ENCODE data around the gene GRIP1. TPM values are rescaled to one million over a fixed set of nuclear protein-coding genes. Genes with fewer than 3 reads are reported as not detected.

The GRIP1 gene
- total and polyA plus RNA-seq, 2 experiments from 2014 or later: 5.1 to 13.7 TPM

DNA sequence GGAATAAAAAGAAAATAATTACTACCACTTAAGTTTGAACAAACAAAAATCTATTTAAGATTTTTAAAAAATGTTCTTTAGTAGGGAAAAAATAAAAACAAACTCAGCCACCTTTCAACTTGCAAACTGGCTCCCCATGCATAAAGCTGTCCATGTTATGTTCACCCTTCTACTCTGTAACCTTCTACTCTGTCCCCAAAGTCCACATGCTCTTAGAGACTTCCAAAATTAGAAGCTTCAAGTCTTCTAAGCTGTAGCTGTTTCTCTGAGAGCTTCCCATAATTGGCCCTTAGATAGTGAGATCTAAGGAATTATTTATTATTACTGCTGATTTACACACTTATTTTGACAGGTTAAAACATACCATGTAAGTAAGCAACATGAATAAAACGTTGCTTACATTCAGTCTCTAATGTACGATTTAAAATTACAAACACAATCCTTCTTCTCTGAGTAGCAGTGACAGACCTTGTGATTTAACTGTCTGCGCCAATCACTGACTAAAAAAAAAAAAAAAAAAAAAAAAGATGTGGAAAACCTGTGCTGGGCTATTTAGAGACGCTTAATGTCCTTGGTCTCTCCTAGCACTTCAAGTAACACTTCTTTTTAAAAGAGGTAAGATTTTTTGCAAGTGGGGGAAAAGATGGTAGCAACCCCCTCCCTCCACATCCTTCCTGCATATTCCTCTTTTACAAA is 28.3 kb upstream of the GRIP1 start:
- no peaks in the 10 kb centered on the region for H3K36me3 ChIP-seq (ENCODE audit: insufficient read depth)
- Mint-ChIP-seq H3K9me3 (peaks cover 8% of the 10 kb centered on the region; the same call in 1 of the 3 replicates), H3K36me3 (ENCODE audit: low read depth) (no peaks in the 10 kb centered on the region), H3K4me3 (no peak overlapping the region), H3K27me3 (ENCODE audit: insufficient read depth, low read depth, poor library complexity) (no peaks in the 10 kb centered on the region), H3K4me1 (no peaks in the 10 kb centered on the region; the same call in 2 of the 3 replicates), H3K27ac (no peak overlapping the region)
- H3K27me3 ChIP-seq (ENCODE audit: insufficient read depth): no peaks in the 10 kb centered on the region
- no peaks in the 10 kb centered on the region; the same call in 1 of the 2 replicates for H3K4me1 ChIP-seq (ENCODE audit: insufficient read depth)
- H3K9me2 ChIP-seq (ENCODE audit: insufficient read depth): no peaks in the 10 kb centered on the region
- no peak overlapping the region for H3K4me2 ChIP-seq
- no peak overlapping the region for H2AFZ ChIP-seq
- no peaks in the 10 kb centered on the region for H3K79me2 ChIP-seq (replicated peaks; ENCODE audit: insufficient read depth)
- no peaks in the 10 kb centered on the region for H3F3A ChIP-seq (replicated peaks; ENCODE audit: low read depth)
- no peaks in the 10 kb centered on the region for H4K20me1 ChIP-seq (replicated peaks; ENCODE audit: insufficient read depth)
- no peak overlapping the region for H3K4me3 ChIP-seq
- ATAC-seq (no peak), DNase-seq (ENCODE audit: low spot score) (no peak)
- no peak overlapping the region for H3K27ac ChIP-seq (ENCODE audit: low read depth)
- TF ChIP-seq, protein P1, sequence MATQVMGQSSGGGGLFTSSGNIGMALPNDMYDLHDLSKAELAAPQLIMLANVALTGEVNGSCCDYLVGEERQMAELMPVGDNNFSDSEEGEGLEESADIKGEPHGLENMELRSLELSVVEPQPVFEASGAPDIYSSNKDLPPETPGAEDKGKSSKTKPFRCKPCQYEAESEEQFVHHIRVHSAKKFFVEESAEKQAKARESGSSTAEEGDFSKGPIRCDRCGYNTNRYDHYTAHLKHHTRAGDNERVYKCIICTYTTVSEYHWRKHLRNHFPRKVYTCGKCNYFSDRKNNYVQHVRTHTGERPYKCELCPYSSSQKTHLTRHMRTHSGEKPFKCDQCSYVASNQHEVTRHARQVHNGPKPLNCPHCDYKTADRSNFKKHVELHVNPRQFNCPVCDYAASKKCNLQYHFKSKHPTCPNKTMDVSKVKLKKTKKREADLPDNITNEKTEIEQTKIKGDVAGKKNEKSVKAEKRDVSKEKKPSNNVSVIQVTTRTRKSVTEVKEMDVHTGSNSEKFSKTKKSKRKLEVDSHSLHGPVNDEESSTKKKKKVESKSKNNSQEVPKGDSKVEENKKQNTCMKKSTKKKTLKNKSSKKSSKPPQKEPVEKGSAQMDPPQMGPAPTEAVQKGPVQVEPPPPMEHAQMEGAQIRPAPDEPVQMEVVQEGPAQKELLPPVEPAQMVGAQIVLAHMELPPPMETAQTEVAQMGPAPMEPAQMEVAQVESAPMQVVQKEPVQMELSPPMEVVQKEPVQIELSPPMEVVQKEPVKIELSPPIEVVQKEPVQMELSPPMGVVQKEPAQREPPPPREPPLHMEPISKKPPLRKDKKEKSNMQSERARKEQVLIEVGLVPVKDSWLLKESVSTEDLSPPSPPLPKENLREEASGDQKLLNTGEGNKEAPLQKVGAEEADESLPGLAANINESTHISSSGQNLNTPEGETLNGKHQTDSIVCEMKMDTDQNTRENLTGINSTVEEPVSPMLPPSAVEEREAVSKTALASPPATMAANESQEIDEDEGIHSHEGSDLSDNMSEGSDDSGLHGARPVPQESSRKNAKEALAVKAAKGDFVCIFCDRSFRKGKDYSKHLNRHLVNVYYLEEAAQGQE (IDR thresholded peaks at IDR 0.05; ENCODE audit: unreplicated experiment): no peak
- TF ChIP-seq, protein P2, sequence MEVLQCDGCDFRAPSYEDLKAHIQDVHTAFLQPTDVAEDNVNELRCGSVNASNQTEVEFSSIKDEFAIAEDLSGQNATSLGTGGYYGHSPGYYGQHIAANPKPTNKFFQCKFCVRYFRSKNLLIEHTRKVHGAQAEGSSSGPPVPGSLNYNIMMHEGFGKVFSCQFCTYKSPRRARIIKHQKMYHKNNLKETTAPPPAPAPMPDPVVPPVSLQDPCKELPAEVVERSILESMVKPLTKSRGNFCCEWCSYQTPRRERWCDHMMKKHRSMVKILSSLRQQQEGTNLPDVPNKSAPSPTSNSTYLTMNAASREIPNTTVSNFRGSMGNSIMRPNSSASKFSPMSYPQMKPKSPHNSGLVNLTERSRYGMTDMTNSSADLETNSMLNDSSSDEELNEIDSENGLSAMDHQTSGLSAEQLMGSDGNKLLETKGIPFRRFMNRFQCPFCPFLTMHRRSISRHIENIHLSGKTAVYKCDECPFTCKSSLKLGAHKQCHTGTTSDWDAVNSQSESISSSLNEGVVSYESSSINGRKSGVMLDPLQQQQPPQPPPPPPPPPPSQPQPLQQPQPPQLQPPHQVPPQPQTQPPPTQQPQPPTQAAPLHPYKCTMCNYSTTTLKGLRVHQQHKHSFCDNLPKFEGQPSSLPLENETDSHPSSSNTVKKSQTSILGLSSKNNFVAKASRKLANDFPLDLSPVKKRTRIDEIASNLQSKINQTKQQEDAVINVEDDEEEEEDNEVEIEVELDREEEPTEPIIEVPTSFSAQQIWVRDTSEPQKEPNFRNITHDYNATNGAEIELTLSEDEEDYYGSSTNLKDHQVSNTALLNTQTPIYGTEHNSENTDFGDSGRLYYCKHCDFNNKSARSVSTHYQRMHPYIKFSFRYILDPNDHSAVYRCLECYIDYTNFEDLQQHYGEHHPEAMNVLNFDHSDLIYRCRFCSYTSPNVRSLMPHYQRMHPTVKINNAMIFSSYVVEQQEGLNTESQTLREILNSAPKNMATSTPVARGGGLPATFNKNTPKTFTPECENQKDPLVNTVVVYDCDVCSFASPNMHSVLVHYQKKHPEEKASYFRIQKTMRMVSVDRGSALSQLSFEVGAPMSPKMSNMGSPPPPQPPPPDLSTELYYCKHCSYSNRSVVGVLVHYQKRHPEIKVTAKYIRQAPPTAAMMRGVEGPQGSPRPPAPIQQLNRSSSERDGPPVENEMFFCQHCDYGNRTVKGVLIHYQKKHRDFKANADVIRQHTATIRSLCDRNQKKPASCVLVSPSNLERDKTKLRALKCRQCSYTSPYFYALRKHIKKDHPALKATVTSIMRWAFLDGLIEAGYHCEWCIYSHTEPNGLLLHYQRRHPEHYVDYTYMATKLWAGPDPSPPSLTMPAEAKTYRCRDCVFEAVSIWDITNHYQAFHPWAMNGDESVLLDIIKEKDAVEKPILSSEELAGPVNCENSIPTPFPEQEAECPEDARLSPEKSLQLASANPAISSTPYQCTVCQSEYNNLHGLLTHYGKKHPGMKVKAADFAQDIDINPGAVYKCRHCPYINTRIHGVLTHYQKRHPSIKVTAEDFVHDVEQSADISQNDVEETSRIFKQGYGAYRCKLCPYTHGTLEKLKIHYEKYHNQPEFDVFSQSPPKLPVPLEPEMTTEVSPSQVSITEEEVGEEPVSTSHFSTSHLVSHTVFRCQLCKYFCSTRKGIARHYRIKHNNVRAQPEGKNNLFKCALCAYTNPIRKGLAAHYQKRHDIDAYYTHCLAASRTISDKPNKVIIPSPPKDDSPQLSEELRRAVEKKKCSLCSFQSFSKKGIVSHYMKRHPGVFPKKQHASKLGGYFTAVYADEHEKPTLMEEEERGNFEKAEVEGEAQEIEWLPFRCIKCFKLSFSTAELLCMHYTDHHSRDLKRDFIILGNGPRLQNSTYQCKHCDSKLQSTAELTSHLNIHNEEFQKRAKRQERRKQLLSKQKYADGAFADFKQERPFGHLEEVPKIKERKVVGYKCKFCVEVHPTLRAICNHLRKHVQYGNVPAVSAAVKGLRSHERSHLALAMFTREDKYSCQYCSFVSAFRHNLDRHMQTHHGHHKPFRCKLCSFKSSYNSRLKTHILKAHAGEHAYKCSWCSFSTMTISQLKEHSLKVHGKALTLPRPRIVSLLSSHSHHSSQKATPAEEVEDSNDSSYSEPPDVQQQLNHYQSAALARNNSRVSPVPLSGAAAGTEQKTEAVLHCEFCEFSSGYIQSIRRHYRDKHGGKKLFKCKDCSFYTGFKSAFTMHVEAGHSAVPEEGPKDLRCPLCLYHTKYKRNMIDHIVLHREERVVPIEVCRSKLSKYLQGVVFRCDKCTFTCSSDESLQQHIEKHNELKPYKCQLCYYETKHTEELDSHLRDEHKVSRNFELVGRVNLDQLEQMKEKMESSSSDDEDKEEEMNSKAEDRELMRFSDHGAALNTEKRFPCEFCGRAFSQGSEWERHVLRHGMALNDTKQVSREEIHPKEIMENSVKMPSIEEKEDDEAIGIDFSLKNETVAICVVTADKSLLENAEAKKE (CRISPR knock-in tag; IDR thresholded peaks at IDR 0.05): no peak
- TF ChIP-seq NANOG (IDR thresholded peaks at IDR 0.05; ENCODE audit: borderline replicate concordance) (no peak), EZH2phosphoT487 (IDR thresholded peaks at IDR 0.05; ENCODE audit: unreplicated experiment) (no peak), ZNF114 (CRISPR knock-in tag; IDR thresholded peaks at IDR 0.05) (no peak), STAT1 (IDR thresholded peaks at IDR 0.05; ENCODE audit: unreplicated experiment) (no peak), CREB1 (CRISPR knock-in tag; IDR thresholded peaks at IDR 0.05; ENCODE audit: low read depth) (no peak)
- TF ChIP-seq, protein P3, sequence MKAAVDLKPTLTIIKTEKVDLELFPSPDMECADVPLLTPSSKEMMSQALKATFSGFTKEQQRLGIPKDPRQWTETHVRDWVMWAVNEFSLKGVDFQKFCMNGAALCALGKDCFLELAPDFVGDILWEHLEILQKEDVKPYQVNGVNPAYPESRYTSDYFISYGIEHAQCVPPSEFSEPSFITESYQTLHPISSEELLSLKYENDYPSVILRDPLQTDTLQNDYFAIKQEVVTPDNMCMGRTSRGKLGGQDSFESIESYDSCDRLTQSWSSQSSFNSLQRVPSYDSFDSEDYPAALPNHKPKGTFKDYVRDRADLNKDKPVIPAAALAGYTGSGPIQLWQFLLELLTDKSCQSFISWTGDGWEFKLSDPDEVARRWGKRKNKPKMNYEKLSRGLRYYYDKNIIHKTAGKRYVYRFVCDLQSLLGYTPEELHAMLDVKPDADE (IDR thresholded peaks at IDR 0.05): no peak
